Limb (tissue), 2 donors: Measurements from ENCODE around the gene TTC39B.
A peak's percentile ranks its signal among the peaks of the same experiment; 100 is the strongest.

ENCODE experiments used
- DNase-seq, 2 donors: peaks; one replicate each; pipeline ENCODE4 v3.0.0-alpha.2; 2016; ENCODE audit errors: extremely low spot score in 2 of 2

TTC39B gene

GRCh38 chr9:15180124-15180523, 126.9 kb downstream of the TTC39B start:
- no peak for DNase-seq

GRCh38 chr9:15178631-15179030, 128.4 kb downstream of the TTC39B start:
- no peak for DNase-seq

GRCh38 chr9:15176836-15177235, 130.2 kb downstream of the TTC39B start:
- no peak for DNase-seq

GRCh38 chr9:15163931-15164330, 143.1 kb downstream of the TTC39B start:
- no peak for DNase-seq

- no peak for DNase-seq
Measured at GRCh38 chr9:15161753-15162152, 145.3 kb downstream of the TTC39B start.

- no peak for DNase-seq
Measured at GRCh38 chr9:15160673-15161072, 146.3 kb downstream of the TTC39B start.

GRCh38 chr9:15158064-15158463, 149.0 kb downstream of the TTC39B start:
- no peak for DNase-seq

- DNase-seq, result no peak
Measured at GRCh38 chr9:15157381-15157780, 149.6 kb downstream of the TTC39B start.

GRCh38 chr9:15156241-15156640, 150.8 kb downstream of the TTC39B start:
- no peak for DNase-seq

GRCh38 chr9:15155826-15156225, 151.2 kb downstream of the TTC39B start:
- peak in 1 of 2 donors; percentile 76 for DNase-seq

GRCh38 chr9:15155323-15155722, 151.7 kb downstream of the TTC39B start:
- DNase-seq, result no peak

- DNase-seq, result no peak
Measured at GRCh38 chr9:15154677-15155076, 152.3 kb downstream of the TTC39B start.

- DNase-seq, result no peak
Measured at GRCh38 chr9:15153961-15154360, 153.1 kb downstream of the TTC39B start.

- DNase-seq, result no peak
Measured at GRCh38 chr9:15150939-15151338, 156.1 kb downstream of the TTC39B start.

GRCh38 chr9:15149450-15149849, 157.6 kb downstream of the TTC39B start:
- DNase-seq, result no peak

GRCh38 chr9:15146268-15146700, 160.7 kb downstream of the TTC39B start:
- DNase-seq, result no peak

GRCh38 chr9:15144622-15145061, 162.4 kb downstream of the TTC39B start:
- no peak for DNase-seq

- peak in 1 of 2 donors; percentile 75 for DNase-seq
Measured at GRCh38 chr9:15142878-15143534, 164.0 kb downstream of the TTC39B start.

- no peak for DNase-seq
Measured at GRCh38 chr9:15140051-15140450, 167.0 kb downstream of the TTC39B start.

- DNase-seq, result no peak
Measured at GRCh38 chr9:15139469-15139868, 167.5 kb downstream of the TTC39B start.

- DNase-seq, result no peak
Measured at GRCh38 chr9:15138357-15138686, 168.7 kb downstream of the TTC39B start.

GRCh38 chr9:15137658-15138356, 169.2 kb downstream of the TTC39B start:
- no peak for DNase-seq

GRCh38 chr9:15137089-15137488, 169.9 kb downstream of the TTC39B start:
- no peak for DNase-seq
